BLaER1 treated with 17β-estradiol and CSF1 and Interleukin-3, amounts not matched to agents 10 nM and 100 nM (cell line): ENCODE data around the gene BRD1.

Source experiments
- H3K27ac ChIP-seq, 11 experiments: shearing (Covaris generic); formaldehyde crosslinking; 2 replicates each; pipeline ENCODE4 v1.8.1; 2022
- H3K27me3 ChIP-seq, 11 experiments: shearing (Covaris generic); formaldehyde crosslinking; 2 replicates each; pipeline ENCODE4 v1.8.1; 2022
- H3K36me3 ChIP-seq, 11 experiments: shearing (Covaris generic); formaldehyde crosslinking; 2 replicates each; pipeline ENCODE4 v1.8.1; 2022
- H3K4me1 ChIP-seq, 10 experiments: shearing (Covaris generic); formaldehyde crosslinking; 2 replicates each; pipeline ENCODE4 v1.8.1; 2022
- H3K4me2 ChIP-seq, 11 experiments: shearing (Covaris generic); formaldehyde crosslinking; 2 replicates each; pipeline ENCODE4 v1.8.1; 2022
- H3K4me3 ChIP-seq, 10 experiments: shearing (Covaris generic); formaldehyde crosslinking; 2 replicates each; pipeline ENCODE4 v1.8.1; 2022
- H3K9ac ChIP-seq, 11 experiments: shearing (Covaris generic); formaldehyde crosslinking; 2 replicates each; pipeline ENCODE4 v1.8.1; 2022
- H3K9me3 ChIP-seq, 11 experiments: shearing (Covaris generic); formaldehyde crosslinking; replicated peaks in 1 of 11; 2 replicates each; pipeline ENCODE4 v1.8.1; 2022
- H4K20me1 ChIP-seq, 11 experiments: shearing (Covaris generic); formaldehyde crosslinking; 2 replicates each; pipeline ENCODE4 v1.8.1; 2022
- Cebpa-rat ChIP-seq, 11 experiments: shearing (Covaris generic); IDR thresholded peaks; 2 replicates each; pipeline ENCODE4 v1.8.1; 2022

The BRD1 gene

DNA sequence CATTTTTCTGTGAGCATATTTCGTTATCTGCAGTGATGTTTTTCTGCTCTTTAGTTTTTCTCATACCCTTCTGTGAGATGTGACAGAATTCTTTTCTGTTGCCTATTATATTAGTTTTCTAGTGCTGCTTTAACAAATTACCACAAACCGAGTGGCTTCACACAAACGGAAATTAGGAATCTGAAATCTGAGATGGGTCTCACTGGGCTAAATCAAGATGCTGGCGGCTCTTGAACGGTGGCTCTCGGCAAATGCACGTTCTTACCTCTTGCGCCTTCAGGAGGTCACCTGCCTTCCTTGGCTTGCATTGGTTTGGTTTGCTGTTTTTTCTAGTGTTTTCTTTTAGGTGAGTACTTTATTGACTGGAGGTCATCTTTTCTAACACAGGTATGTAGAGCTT is 39.0 kb upstream of the BRD1 start:
- Histone ChIP-seq H3K36me3 (peaks cover 44 to 93% (median 81%) of the 10 kb centered on the region in 11 experiments), H3K9me3 (peaks cover 55 to 94% (median 87%) of the 10 kb centered on the region in 11 experiments), H3K4me3 (no peak overlapping the region), H3K4me1 (peaks cover 0 to 15% (median 5%) of the 10 kb centered on the region in 10 experiments; a peak in 7 of 20 replicates), H3K9ac (no peak overlapping the region), H3K27ac (no peak overlapping the region), H3K4me2 (no peak overlapping the region), H3K27me3 (no peaks in the 10 kb centered on the region), H4K20me1 (peaks cover 29 to 98% (median 70%) of the 10 kb centered on the region in 11 experiments; a peak in 21 of 22 replicates)
- no peak for TF ChIP-seq Cebpa-rat (IDR thresholded peaks at IDR 0.05)

DNA sequence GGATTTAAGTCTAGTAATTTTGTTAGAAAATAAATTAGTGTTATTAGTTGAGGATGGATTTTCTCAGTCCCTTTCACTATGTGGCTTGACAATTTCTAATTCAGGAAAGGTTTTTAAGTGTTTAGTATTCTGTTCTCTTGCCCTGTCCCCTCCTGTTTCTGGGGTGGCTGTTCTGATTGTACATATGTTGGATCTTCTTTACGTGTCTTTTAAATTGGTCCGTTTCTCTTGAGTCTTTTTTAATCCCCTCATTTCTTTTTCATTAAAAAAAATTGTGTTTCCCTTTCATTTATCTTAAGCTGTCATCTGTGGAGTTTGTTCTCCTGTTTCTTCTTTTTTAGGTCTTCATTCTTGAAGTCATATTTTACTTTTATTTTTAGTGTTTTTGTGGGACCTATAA is 38.5 kb upstream of the BRD1 start:
- no peak overlapping the region for H3K27ac ChIP-seq
- peaks cover 31 to 98% (median 70%) of the 10 kb centered on the region in 11 experiments; a peak in 21 of 22 replicates for H4K20me1 ChIP-seq
- peaks cover 55 to 93% (median 90%) of the 10 kb centered on the region in 11 experiments for H3K9me3 ChIP-seq
- H3K4me2 ChIP-seq, result no peak overlapping the region
- H3K36me3 ChIP-seq, result peaks cover 44 to 94% (median 86%) of the 10 kb centered on the region in 11 experiments
- no peak overlapping the region for H3K9ac ChIP-seq
- no peak for TF ChIP-seq Cebpa-rat (IDR thresholded peaks at IDR 0.05)
- no peak overlapping the region for H3K4me3 ChIP-seq
- H3K27me3 ChIP-seq, result no peaks in the 10 kb centered on the region
- peaks cover 0 to 19% (median 5%) of the 10 kb centered on the region in 10 experiments; a peak in 7 of 20 replicates for H3K4me1 ChIP-seq

DNA sequence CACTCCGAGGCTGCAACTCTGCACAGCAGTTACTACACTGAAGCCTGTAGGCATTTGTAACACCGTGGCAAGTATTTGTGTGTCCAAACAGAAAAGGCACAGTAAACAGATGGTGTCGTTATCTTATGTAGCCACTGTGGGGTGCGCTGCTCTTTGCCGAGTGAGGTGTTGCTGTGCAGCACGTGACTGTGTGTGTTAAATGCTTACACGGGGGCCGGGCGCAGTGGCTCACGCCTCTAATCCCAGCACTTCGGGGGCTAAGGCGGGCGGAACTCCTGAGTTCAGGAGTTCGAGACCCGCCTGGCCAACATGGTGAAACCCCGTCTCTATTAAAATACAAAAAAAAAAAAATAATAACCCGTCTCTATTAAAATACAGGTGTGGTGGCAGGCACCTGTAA is 37.5 kb upstream of the BRD1 start:
- Histone ChIP-seq H3K4me1 (peaks cover 0 to 19% (median 2%) of the 10 kb centered on the region in 10 experiments; a peak in 6 of 20 replicates), H3K27ac (no peak overlapping the region), H3K9me3 (peaks cover 53 to 92% (median 88%) of the 10 kb centered on the region in 11 experiments), H4K20me1 (peaks cover 25 to 98% (median 70%) of the 10 kb centered on the region in 11 experiments; a peak in 21 of 22 replicates), H3K9ac (no peak overlapping the region), H3K27me3 (no peaks in the 10 kb centered on the region), H3K4me3 (peak overlapping the region in 2 of 10 experiments; percentile 21 to 23; a peak in 1 of 20 replicates), H3K4me2 (no peak overlapping the region), H3K36me3 (peaks cover 44 to 97% (median 90%) of the 10 kb centered on the region in 11 experiments)
- TF ChIP-seq Cebpa-rat (IDR thresholded peaks at IDR 0.05), result no peak

DNA sequence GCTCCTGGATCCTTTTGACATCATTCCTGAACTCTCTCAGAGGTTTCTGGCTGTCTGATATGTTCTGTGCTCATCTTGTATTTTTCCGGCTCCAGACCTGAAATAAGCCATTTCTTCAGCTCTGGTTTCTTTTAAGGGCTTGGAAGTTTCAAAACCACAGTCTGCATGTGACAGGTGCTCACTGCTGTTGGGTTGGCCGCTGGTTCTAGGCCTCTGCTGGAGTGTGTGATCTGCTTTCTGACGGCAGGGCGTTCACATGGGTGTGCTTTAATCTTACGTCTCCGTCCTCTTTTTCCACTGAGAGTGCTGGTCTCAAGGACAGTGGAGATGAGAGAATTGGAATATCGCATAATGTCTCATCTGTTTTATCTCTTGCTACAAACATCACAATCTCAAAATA is 36.3 kb upstream of the BRD1 start:
- no peak overlapping the region for H3K9ac ChIP-seq
- H4K20me1 ChIP-seq, result peaks cover 30 to 98% (median 77%) of the 10 kb centered on the region in 11 experiments; a peak in 21 of 22 replicates
- no peak overlapping the region for H3K27ac ChIP-seq
- peaks cover 0 to 19% (median 4%) of the 10 kb centered on the region in 10 experiments; a peak in 11 of 20 replicates for H3K4me1 ChIP-seq
- TF ChIP-seq Cebpa-rat (IDR thresholded peaks at IDR 0.05), result no peak
- H3K27me3 ChIP-seq, result no peaks in the 10 kb centered on the region
- no peak overlapping the region for H3K4me3 ChIP-seq
- peaks cover 33 to 97% (median 88%) of the 10 kb centered on the region in 11 experiments for H3K36me3 ChIP-seq
- peaks cover 41 to 80% (median 75%) of the 10 kb centered on the region in 11 experiments for H3K9me3 ChIP-seq
- no peak overlapping the region for H3K4me2 ChIP-seq

DNA sequence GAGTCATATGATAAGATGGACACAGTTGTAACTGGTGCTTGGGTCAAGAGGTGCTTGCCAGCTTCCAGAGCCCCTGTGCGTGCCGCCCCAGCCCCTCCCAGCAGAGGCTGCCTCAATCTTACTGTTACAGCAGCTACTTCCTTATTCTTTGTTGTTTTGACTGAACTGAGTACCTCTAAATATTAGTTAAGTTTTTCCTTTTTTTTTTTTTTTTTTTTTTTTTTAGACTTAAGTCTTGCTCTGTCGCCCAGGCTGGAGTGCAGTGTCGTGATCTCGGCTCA is 34.8 kb upstream of the BRD1 start:
- no peak for TF ChIP-seq Cebpa-rat (IDR thresholded peaks at IDR 0.05)
- Histone ChIP-seq H3K4me3 (no peak overlapping the region), H3K4me1 (peaks cover 11 to 21% (median 16%) of the 10 kb centered on the region in 10 experiments; a peak in 18 of 20 replicates), H3K9me3 (peaks cover 26 to 65% (median 61%) of the 10 kb centered on the region in 11 experiments), H3K27me3 (no peaks in the 10 kb centered on the region), H3K4me2 (peak overlapping the region in 3 of 11 experiments; percentile 1 to 71 (median 25); a peak in 3 of 22 replicates), H3K9ac (peak overlapping the region in 1 of 11 experiments; percentile 45; a peak in 1 of 22 replicates), H4K20me1 (peaks cover 45 to 98% (median 89%) of the 10 kb centered on the region in 11 experiments; a peak in 21 of 22 replicates), H3K36me3 (peaks cover 27 to 97% (median 85%) of the 10 kb centered on the region in 11 experiments), H3K27ac (peak overlapping the region in 1 of 11 experiments; percentile 14; a peak in 1 of 22 replicates)

DNA sequence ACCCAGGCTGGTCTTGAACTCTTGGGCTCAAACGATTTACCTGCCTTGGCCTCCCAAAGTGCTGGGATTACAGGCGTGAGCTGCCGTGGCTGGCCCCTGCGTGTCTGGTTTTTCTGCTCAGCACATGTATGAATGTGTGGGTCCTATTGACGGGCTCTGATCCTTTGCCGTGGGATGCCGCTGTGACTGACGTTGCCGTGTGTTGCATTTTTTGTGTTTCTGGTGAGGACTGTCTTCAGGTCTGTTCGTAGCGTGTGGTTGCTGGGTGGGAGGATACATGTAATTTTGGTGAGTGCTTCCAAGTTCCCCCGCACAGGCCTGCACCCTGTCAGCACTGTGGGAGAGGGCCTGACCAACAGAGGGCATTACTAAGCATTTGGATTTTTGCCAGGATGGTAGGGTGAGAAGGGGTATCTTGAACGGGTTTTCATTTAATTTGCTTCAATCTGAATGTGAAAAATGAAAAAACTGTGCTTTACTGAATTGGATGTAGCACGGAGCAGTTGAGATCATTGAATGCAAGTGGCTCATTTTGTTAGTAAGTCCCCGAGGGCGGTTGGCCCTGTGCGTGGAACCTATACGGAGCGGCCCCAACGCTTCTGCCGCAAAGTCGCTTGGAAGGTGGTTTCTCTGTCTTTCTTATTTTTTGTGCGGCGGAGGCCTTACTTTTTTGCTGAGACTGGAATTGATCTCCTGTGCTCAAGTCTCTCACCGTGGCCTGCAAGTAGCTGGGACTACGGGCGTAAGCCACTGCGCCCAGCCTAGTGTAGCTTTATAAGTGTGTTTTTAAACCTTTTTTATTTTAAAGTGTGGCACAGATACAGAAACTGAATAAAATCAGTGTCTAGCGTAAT is 34.2 kb upstream of the BRD1 start:
- H3K4me2 ChIP-seq, result peak overlapping the region in 3 of 11 experiments; percentile 1 to 71 (median 25); a peak in 4 of 22 replicates
- peaks cover 16 to 27% (median 22%) of the 10 kb centered on the region in 10 experiments; a peak in 19 of 20 replicates for H3K4me1 ChIP-seq
- TF ChIP-seq Cebpa-rat (IDR thresholded peaks at IDR 0.05), result no peak
- H4K20me1 ChIP-seq, result peaks cover 51 to 98% (median 90%) of the 10 kb centered on the region in 11 experiments; a peak in 21 of 22 replicates
- H3K27ac ChIP-seq, result peak overlapping the region in 1 of 11 experiments; percentile 14; a peak in 1 of 22 replicates
- H3K9me3 ChIP-seq, result peaks cover 20 to 59% (median 55%) of the 10 kb centered on the region in 11 experiments
- H3K36me3 ChIP-seq, result peaks cover 21 to 97% (median 85%) of the 10 kb centered on the region in 11 experiments
- peak overlapping the region in 1 of 11 experiments; percentile 45; a peak in 1 of 22 replicates for H3K9ac ChIP-seq
- no peaks in the 10 kb centered on the region for H3K27me3 ChIP-seq
- H3K4me3 ChIP-seq, result no peak overlapping the region

DNA sequence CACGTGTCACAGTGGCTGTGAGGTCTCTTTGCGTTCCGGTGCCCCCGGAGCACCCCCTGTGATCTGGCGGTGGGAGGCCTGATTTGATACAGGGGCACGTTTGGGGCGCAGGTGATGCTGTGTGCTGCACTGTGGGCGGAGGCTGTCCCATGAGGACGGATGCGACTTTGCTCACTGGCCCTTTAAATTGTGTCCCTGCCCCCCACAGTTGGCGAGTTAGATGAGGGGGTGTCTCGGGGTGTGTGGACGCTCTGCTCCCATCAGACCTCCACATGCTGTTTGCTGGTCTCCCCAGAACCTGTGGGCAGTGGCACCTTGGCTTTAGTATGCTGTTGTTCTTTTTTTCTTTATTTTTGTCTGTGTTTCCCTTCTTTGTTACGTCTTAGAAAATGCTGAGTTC is 31.2 kb upstream of the BRD1 start:
- H3K4me1 ChIP-seq, result peaks cover 37 to 49% (median 42%) of the 10 kb centered on the region in 10 experiments
- peaks cover 5 to 79% (median 63%) of the 10 kb centered on the region in 11 experiments; a peak in 21 of 22 replicates for H3K36me3 ChIP-seq
- no peaks in the 10 kb centered on the region for H3K27me3 ChIP-seq
- H3K4me2 ChIP-seq, result peak overlapping the region in 5 of 11 experiments; percentile 5 to 52 (median 34); a peak in 5 of 22 replicates
- H3K4me3 ChIP-seq, result no peak overlapping the region
- no peak for TF ChIP-seq Cebpa-rat (IDR thresholded peaks at IDR 0.05)
- peak overlapping the region in 1 of 11 experiments; percentile 38; a peak in 1 of 22 replicates for H3K9ac ChIP-seq
- H3K9me3 ChIP-seq, result peaks cover 0 to 29% (median 25%) of the 10 kb centered on the region in 11 experiments; a peak in 18 of 22 replicates
- H3K27ac ChIP-seq, result no peak overlapping the region
- H4K20me1 ChIP-seq, result peaks cover 65 to 98% (median 94%) of the 10 kb centered on the region in 11 experiments

DNA sequence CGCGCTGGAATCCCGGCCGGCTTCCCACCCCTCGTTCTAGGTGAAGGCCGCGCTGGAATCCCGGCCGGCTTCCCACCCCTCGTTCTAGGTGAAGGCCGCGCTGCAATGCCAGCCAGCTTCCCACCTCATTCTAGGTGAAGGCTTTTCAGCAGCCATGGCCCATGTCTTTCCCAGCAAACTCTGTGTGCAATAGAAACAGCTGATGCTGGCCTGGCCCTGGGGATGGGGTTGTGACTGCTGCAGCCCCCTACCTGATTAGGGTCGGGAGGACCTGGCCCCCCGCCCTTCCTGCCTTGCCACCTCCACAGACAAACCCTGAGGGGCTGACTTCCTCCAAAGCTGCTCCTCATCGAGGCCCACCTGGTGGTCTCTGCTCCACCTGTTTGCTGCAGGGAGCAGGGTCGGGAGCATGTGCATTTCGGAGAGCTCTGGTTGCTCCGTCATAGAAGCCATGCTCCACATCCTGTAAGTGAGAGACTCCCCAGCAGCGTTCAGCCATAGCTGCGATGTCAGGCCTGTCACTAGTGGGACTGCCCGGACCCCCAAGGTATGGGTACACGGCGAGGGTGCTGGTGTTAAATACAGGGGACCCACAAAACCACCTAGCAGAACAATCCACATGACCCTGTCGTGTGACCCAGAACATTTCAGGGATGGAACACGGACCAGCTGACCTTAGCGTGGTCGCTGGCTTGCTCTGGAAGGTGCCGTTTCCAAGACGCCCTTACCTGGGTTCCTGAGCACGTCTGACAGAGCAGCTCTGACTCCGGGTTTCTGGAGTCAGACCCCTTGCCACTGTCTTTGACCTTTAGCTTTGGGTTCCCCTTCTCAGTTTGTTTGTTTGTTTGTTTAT is 29.3 kb upstream of the BRD1 start:
- Histone ChIP-seq H3K4me1 (peaks cover 41 to 61% (median 50%) of the 10 kb centered on the region in 10 experiments), H3K27ac (no peak overlapping the region), H3K36me3 (peaks cover 5 to 61% (median 45%) of the 10 kb centered on the region in 11 experiments; a peak in 21 of 22 replicates), H4K20me1 (peaks cover 62 to 80% (median 78%) of the 10 kb centered on the region in 11 experiments), H3K9me3 (peaks cover 0 to 10% (median 7%) of the 10 kb centered on the region in 11 experiments; a peak in 13 of 22 replicates), H3K4me2 (peak overlapping the region in 9 of 11 experiments; percentile 5 to 90 (median 48); a peak in 11 of 22 replicates), H3K4me3 (no peak overlapping the region), H3K27me3 (peaks cover 0 to 7% (median 2%) of the 10 kb centered on the region in 11 experiments; a peak in 9 of 22 replicates), H3K9ac (peak overlapping the region in 6 of 11 experiments; percentile 17 to 35 (median 24); a peak in 3 of 22 replicates)
- no peak for TF ChIP-seq Cebpa-rat (IDR thresholded peaks at IDR 0.05)
